GM19035 (cell line): ENCODE measurements around the gene CEP135.
"Not testable (repeated sequence)": the region's sequence is repeated elsewhere in the genome, so short reads cannot be mapped to it uniquely, and the experiment has no call there.

Experiments
- ATAC-seq: cut with Tn5 transposase; IDR thresholded peaks from one replicate; pipeline ENCODE4 v1.9.1; 2021; ENCODE audit not compliant: unreplicated experiment

The CEP135 gene

GRCh38 chr4:55947254-55947882 lies 1.4 kb upstream of the CEP135 start:
- ATAC-seq: peak; percentile 29

- peak; percentile 13 for ATAC-seq
Measured at GRCh38 chr4:55947912-55948725, 626 bp upstream of the CEP135 start.

GRCh38 chr4:55949482-55949802 lies 697 bp downstream of the CEP135 start:
- ATAC-seq: no peak

GRCh38 chr4:55951191-55951922 lies 2.6 kb downstream of the CEP135 start:
- ATAC-seq: no peak

- ATAC-seq: no peak
Measured at GRCh38 chr4:55955710-55956109, 7.0 kb downstream of the CEP135 start.

- ATAC-seq: no peak
Measured at GRCh38 chr4:55959655-55960054, 10.9 kb downstream of the CEP135 start.

- no peak for ATAC-seq
Measured at GRCh38 chr4:55964046-55964445, 15.3 kb downstream of the CEP135 start.

- no peak for ATAC-seq
Measured at GRCh38 chr4:55965585-55965984, 16.8 kb downstream of the CEP135 start.

- ATAC-seq: not testable (repeated sequence)
Measured at GRCh38 chr4:55966324-55966723, 17.6 kb downstream of the CEP135 start.

- ATAC-seq: no peak
Measured at GRCh38 chr4:55967376-55967775, 18.6 kb downstream of the CEP135 start.

GRCh38 chr4:55973650-55974049 lies 24.9 kb downstream of the CEP135 start:
- ATAC-seq: no peak

- no peak for ATAC-seq
Measured at GRCh38 chr4:55977811-55978210, 29.1 kb downstream of the CEP135 start.

- ATAC-seq: peak; percentile 77
Measured at GRCh38 chr4:55979562-55979961, 30.8 kb downstream of the CEP135 start.

GRCh38 chr4:55980725-55981124 lies 32.0 kb downstream of the CEP135 start:
- no peak for ATAC-seq

GRCh38 chr4:55982976-55983375 lies 34.2 kb downstream of the CEP135 start:
- ATAC-seq: no peak

- ATAC-seq: no peak
Measured at GRCh38 chr4:55989766-55990165, 41.0 kb downstream of the CEP135 start.

- peak; percentile 67 for ATAC-seq
Measured at GRCh38 chr4:55993994-55994663, 45.4 kb downstream of the CEP135 start.

GRCh38 chr4:55996646-55997045 lies 47.9 kb downstream of the CEP135 start:
- ATAC-seq: no peak

GRCh38 chr4:56003606-56004005 lies 54.9 kb downstream of the CEP135 start:
- no peak for ATAC-seq

GRCh38 chr4:56004235-56004634 lies 55.5 kb downstream of the CEP135 start:
- ATAC-seq: no peak

GRCh38 chr4:56007154-56007553 lies 58.4 kb downstream of the CEP135 start:
- ATAC-seq: no peak
